ENCODE measurements around the gene EEA1.

GRCh38 chr12:92863251-92863650, 65.8 kb downstream of the EEA1 start:
- TF ChIP-seq CTCF (IDR thresholded peaks at IDR 0.05) (no peak), EZH2 (IDR thresholded peaks at IDR 0.05) (no peak), EZH2phosphoT487 (IDR thresholded peaks at IDR 0.05) (no peak)

Data from neural progenitor cell (in vitro differentiated cells).